Rectal smooth muscle tissue (tissue), 1 donor: ENCODE data around the gene SHISAL2A.
A peak's percentile ranks its signal among the peaks of the same experiment; 100 is the strongest.

ENCODE experiments used
- H3K27ac ChIP-seq: one replicate; pipeline ENCODE4 v1.7.0; 2013; ENCODE audit warnings: low read depth, low read length, inconsistent platforms
- H3K27me3 ChIP-seq: one replicate; pipeline ENCODE4 v1.7.0; 2013; ENCODE audit warnings: low read length; ENCODE audit not compliant: control insufficient read depth, insufficient read depth
- H3K36me3 ChIP-seq: one replicate; pipeline ENCODE4 v1.7.0; 2013; ENCODE audit warnings: low read length; ENCODE audit not compliant: control insufficient read depth, insufficient read depth
- H3K4me1 ChIP-seq: one replicate; pipeline ENCODE4 v1.7.0; 2013; ENCODE audit warnings: low read length; ENCODE audit not compliant: control insufficient read depth, insufficient read depth
- H3K4me3 ChIP-seq: one replicate; pipeline ENCODE4 v1.7.0; 2013; ENCODE audit warnings: low read length
- H3K9ac ChIP-seq: one replicate; pipeline ENCODE4 v1.7.0; 2013; ENCODE audit warnings: low read length

The SHISAL2A gene

GRCh38 chr1:52601991-52602855 lies 30.7 kb upstream of the SHISAL2A start, which contains the start of gene GPX7:
Gene GPX7 (plus strand): TSS chr1:52602371. CDS start chr1:52602410, 39 bp downstream.
- peak within 1 kb of the TSS; percentile 61 for H3K9ac ChIP-seq
- H3K4me1 ChIP-seq, result peaks cover 21% of the 10 kb centered on the region
- H3K27me3 ChIP-seq, result no peaks in the 10 kb centered on the region
- H3K4me3 ChIP-seq, result peak within 1 kb of the TSS; percentile 67
- H3K36me3 ChIP-seq, result peaks cover 3% of the 10 kb centered on the region
- H3K27ac ChIP-seq, result peak within 1 kb of the TSS; percentile 85

GRCh38 chr1:52602856-52603600 lies 29.9 kb upstream of the SHISAL2A start:
- Histone ChIP-seq H3K9ac (peak overlapping the region; percentile 61), H3K4me3 (peak overlapping the region; percentile 67), H3K27me3 (no peaks in the 10 kb centered on the region), H3K36me3 (peaks cover 4% of the 10 kb centered on the region), H3K27ac (peak overlapping the region; percentile 85), H3K4me1 (peaks cover 21% of the 10 kb centered on the region)

- peak overlapping the region; percentile 40 for H3K27ac ChIP-seq
- H3K4me3 ChIP-seq, result peak overlapping the region; percentile 67
- peaks cover 7% of the 10 kb centered on the region for H3K36me3 ChIP-seq
- H3K9ac ChIP-seq, result no peak overlapping the region
- H3K4me1 ChIP-seq, result peaks cover 21% of the 10 kb centered on the region
- no peaks in the 10 kb centered on the region for H3K27me3 ChIP-seq
Observed at GRCh38 chr1:52603630-52604029, 29.3 kb upstream of the SHISAL2A start.

- Histone ChIP-seq H3K4me3 (no peak overlapping the region), H3K4me1 (peaks cover 21% of the 10 kb centered on the region), H3K36me3 (peaks cover 7% of the 10 kb centered on the region), H3K9ac (no peak overlapping the region), H3K27me3 (no peaks in the 10 kb centered on the region), H3K27ac (peak overlapping the region; percentile 40)
Observed at GRCh38 chr1:52604063-52604770, 28.8 kb upstream of the SHISAL2A start.

DNA sequence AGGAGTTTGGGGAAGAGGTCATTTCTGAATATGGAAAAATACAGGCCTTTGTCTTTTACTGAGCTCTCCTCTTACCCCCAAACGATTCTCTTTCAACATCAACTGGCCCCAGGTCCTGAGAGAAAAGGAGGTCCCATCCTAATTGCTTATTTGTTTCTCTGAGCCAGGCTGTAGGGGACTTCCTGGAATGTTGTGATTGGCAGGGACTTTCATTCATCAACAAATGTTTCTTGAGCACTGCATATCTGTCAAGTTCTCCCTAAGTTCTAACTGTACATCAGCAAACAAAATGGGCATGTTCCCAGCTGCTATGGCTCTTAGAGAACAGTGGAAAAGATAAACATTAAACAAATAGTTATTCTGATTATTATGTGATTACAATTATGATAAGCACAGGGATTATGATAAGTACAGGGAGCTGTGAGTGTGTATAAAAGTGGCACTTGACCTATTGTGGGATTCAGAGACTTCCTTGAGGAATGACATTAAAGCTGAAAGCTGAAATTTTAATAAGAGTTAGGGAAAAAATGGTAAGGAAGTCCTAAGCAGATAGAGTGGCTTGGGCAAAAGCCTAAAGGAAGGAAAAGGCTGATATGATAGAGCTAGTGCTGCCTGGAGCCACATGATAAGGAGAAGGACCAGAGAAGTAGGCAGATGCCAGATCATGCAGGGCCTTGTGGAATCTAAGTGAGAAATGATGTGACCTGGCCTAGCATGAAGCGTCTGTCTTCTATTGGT lies 19.2 kb upstream of the SHISAL2A start:
- no peaks in the 10 kb centered on the region for H3K27me3 ChIP-seq
- H3K4me3 ChIP-seq, result no peak overlapping the region
- H3K27ac ChIP-seq, result no peak overlapping the region
- no peaks in the 10 kb centered on the region for H3K4me1 ChIP-seq
- H3K36me3 ChIP-seq, result no peaks in the 10 kb centered on the region
- H3K9ac ChIP-seq, result no peak overlapping the region

- no peaks in the 10 kb centered on the region for H3K27me3 ChIP-seq
- H3K4me3 ChIP-seq, result no peak overlapping the region
- no peak overlapping the region for H3K9ac ChIP-seq
- no peaks in the 10 kb centered on the region for H3K4me1 ChIP-seq
- no peak overlapping the region for H3K27ac ChIP-seq
- no peaks in the 10 kb centered on the region for H3K36me3 ChIP-seq
Observed at GRCh38 chr1:52614671-52615070, 18.3 kb upstream of the SHISAL2A start.

DNA sequence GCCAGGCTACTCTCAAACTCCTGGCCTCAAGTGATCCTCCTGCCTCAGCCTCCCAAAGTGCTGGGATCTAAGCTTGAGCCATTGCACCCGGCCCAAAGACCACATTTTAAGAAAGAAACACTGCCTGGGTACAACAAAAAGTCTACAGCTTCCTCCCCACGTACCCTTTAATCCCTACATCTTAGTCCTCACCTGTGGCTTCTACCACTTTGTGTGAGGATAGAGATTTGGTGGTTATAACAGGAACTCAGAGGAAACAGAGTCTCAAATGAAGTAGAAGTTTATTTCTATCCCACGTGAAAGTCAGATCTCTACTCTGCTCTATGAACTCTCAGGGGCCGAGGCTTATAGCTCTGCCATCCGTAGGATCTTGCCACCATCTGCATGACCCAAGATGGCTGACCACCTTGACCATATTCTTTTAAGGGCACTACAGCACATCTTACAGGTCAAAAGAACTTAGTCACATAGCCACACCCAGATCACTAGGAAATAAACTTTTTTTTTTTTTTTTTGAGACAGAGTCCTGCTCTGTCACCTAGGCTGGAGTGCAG lies 17.4 kb upstream of the SHISAL2A start:
- Histone ChIP-seq H3K27ac (no peak overlapping the region), H3K4me1 (no peaks in the 10 kb centered on the region), H3K4me3 (no peak overlapping the region), H3K36me3 (no peaks in the 10 kb centered on the region), H3K27me3 (no peaks in the 10 kb centered on the region), H3K9ac (no peak overlapping the region)

- no peak overlapping the region for H3K4me3 ChIP-seq
- H3K4me1 ChIP-seq, result no peaks in the 10 kb centered on the region
- H3K27ac ChIP-seq, result no peak overlapping the region
- no peaks in the 10 kb centered on the region for H3K27me3 ChIP-seq
- H3K9ac ChIP-seq, result no peak overlapping the region
- no peaks in the 10 kb centered on the region for H3K36me3 ChIP-seq
Observed at GRCh38 chr1:52621950-52622349, 11.0 kb upstream of the SHISAL2A start.

DNA sequence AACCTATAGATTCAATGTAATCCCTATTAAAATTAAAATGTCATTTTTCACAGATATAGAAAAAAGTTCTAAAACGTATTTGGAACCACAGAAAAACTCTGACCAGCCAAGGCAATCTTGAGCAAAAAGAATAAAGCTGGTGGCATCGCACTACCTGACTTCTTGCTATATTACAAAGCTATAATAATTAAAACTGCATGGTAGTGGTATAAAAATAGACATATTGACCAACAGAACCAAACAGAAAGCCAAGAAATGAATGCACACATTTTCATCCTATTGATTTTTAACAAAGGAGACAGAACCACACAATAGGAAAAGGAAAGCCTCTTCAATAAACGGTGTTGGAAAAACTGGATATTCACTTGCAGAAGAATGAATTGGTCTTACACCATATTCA lies 9.2 kb upstream of the SHISAL2A start:
- H3K27ac ChIP-seq, result no peak overlapping the region
- H3K9ac ChIP-seq, result no peak overlapping the region
- no peak overlapping the region for H3K4me3 ChIP-seq
- no peaks in the 10 kb centered on the region for H3K27me3 ChIP-seq
- H3K4me1 ChIP-seq, result no peaks in the 10 kb centered on the region
- H3K36me3 ChIP-seq, result no peaks in the 10 kb centered on the region

- no peak overlapping the region for H3K4me3 ChIP-seq
- no peaks in the 10 kb centered on the region for H3K36me3 ChIP-seq
- H3K9ac ChIP-seq, result no peak overlapping the region
- no peaks in the 10 kb centered on the region for H3K27me3 ChIP-seq
- no peaks in the 10 kb centered on the region for H3K4me1 ChIP-seq
- H3K27ac ChIP-seq, result no peak overlapping the region
Observed at GRCh38 chr1:52627028-52627427, 5.9 kb upstream of the SHISAL2A start.

DNA sequence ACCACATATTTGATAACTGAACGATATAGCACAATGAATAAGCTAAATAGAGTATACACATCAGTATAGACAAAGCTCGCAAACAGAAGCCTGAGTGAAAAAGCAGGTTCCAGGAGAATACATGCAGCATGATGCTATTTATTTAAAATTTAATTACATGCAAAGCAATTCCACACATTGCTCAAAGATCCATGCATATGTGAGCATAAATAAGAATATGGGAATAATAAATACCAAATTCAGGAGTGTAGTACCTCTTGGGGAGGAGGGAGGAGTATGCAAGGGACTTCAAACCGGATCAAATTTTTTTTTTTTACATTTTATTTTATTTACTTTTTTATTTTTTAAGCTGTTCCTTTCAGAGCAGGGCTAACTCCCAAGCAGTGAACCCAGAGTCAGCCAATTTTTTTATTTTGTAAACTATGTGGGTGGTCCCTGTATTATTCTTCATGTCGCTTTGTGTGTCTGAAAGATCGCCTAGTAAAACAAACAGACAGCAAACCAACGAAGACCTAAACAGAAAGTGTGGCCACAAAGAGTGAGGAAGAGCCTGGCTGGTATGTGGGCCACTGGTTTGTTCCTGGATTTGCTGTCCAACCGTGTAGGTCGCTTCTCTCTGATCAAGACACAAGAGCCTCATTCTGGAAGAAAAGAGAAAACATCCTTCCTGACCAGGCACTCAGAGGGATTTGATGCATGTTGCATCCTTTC lies 4.2 kb upstream of the SHISAL2A start:
- Histone ChIP-seq H3K36me3 (no peaks in the 10 kb centered on the region), H3K27me3 (peaks cover 8% of the 10 kb centered on the region), H3K4me3 (no peak overlapping the region), H3K27ac (no peak overlapping the region), H3K9ac (no peak overlapping the region), H3K4me1 (no peaks in the 10 kb centered on the region)
